ENCODE measurements around the gene DGCR6L.
"Not testable (repeated sequence)": the region's sequence is repeated elsewhere in the genome, so short reads cannot be mapped to it uniquely, and the experiment has no call there.

The DGCR6L gene

GRCh38 chr22:20274374-20274773, 45.5 kb downstream of the DGCR6L start:
- DNase-seq, result not testable (repeated sequence)

GRCh38 chr22:20273758-20274181, 46.1 kb downstream of the DGCR6L start:
- no peak for DNase-seq

- no peak for DNase-seq
Measured at GRCh38 chr22:20272700-20273099, 47.2 kb downstream of the DGCR6L start.

GRCh38 chr22:20272174-20272573, 47.7 kb downstream of the DGCR6L start:
- no peak for DNase-seq

- DNase-seq, result no peak
Measured at GRCh38 chr22:20271114-20271994, 48.5 kb downstream of the DGCR6L start.

GRCh38 chr22:20270190-20271113, 49.4 kb downstream of the DGCR6L start:
- not testable (repeated sequence) for DNase-seq

GRCh38 chr22:20269673-20270072, 50.2 kb downstream of the DGCR6L start:
- DNase-seq, result not testable (repeated sequence)

- DNase-seq, result not testable (repeated sequence)
Measured at GRCh38 chr22:20269201-20269600, 50.7 kb downstream of the DGCR6L start.

GRCh38 chr22:20268279-20269012, 51.4 kb downstream of the DGCR6L start, which contains the start of gene RTN4R:
Gene RTN4R, minus strand, starts transcription at chr22:20268318. Its CDS starts 226 bp downstream, at chr22:20268092.
- DNase-seq, result peak; percentile 11

GRCh38 chr22:20267441-20268278, 52.2 kb downstream of the DGCR6L start:
- DNase-seq, result no peak

GRCh38 chr22:20266667-20267440, 53.0 kb downstream of the DGCR6L start:
- DNase-seq, result not testable (repeated sequence)

GRCh38 chr22:20265772-20266666, 53.8 kb downstream of the DGCR6L start:
- not testable (repeated sequence) for DNase-seq

- no peak for DNase-seq
Measured at GRCh38 chr22:20264614-20265452, 55.0 kb downstream of the DGCR6L start.

Measured in amniotic stem cell (primary cell).